Peyer's patch (tissue), 4 donors: ENCODE measurements around the gene INHBA. TPM values are rescaled to one million over a fixed set of nuclear protein-coding genes. Genes with fewer than 3 reads are reported as not detected.

Experiments used
- DNase-seq, 3 donors: peaks; one replicate each; pipeline ENCODE4 v3.0.0-alpha.2; 2017 to 2019
- H3K27ac ChIP-seq, 4 donors: fragments of 200-600 bp; sonication (generic); one replicate each; pipeline ENCODE4 v1.5.1; 2016 to 2019
- H3K27me3 ChIP-seq, 2 donors: fragments of 200-600 bp; sonication (generic); one replicate each; pipeline ENCODE4 v1.5.1; 2019
- H3K36me3 ChIP-seq, 3 donors: fragments of 200-600 bp; sonication (generic); one replicate each; pipeline ENCODE4 v1.5.1; 2016 to 2019
- H3K4me1 ChIP-seq, 4 donors: fragments of 200-600 bp; sonication (generic); one replicate each; pipeline ENCODE4 v1.5.1; 2016 to 2019
- H3K4me3 ChIP-seq, 4 donors: fragments of 200-600 bp; sonication (generic); 1 replicate in 3 of 4; 2 replicates in 1 of 4; pipeline ENCODE4 v1.5.1; 2016 to 2019; ENCODE audit warnings: mild to moderate bottlenecking in 1 of 4
- H3K9me3 ChIP-seq, 4 donors: fragments of 200-600 bp; sonication (generic); one replicate each; pipeline ENCODE4 v1.5.1; 2016 to 2019; ENCODE audit warnings: mild to moderate bottlenecking in 1 of 4
- POLR2A ChIP-seq, 2 donors: fragments of 450-650 bp; IDR thresholded peaks; one replicate each; pipeline ENCODE4 v1.5.1; 2017; ENCODE audit warnings: antibody characterized with exemption in 2 of 2, mild to moderate bottlenecking in 2 of 2, moderate library complexity in 2 of 2
- total RNA-seq, 4 donors: library from RNA; depleted of rRNA; stranded (reverse); fragments of >200 nt; gene quantifications; one replicate each; pipeline ENCODE4 v1.1.0, GENCODE V29; 2016
- TF ChIP-seq, protein P1 (sequence below), 6 experiments: fragments of 450-650 bp in 4 of 6; fragments of 200-600 bp in 2 of 6; sonication (generic) in 1 of 6; IDR thresholded peaks; one replicate each; pipeline ENCODE4 v1.5.1; 2017 to 2019; ENCODE audit warnings: antibody characterized with exemption in 6 of 6, mild to moderate bottlenecking in 3 of 6, moderate library complexity in 1 of 6

INHBA gene
- total RNA-seq, 4 donors from 2014 or later, result 0.19 to 1.7 (median 1.3) TPM; not detected in 1

DNA sequence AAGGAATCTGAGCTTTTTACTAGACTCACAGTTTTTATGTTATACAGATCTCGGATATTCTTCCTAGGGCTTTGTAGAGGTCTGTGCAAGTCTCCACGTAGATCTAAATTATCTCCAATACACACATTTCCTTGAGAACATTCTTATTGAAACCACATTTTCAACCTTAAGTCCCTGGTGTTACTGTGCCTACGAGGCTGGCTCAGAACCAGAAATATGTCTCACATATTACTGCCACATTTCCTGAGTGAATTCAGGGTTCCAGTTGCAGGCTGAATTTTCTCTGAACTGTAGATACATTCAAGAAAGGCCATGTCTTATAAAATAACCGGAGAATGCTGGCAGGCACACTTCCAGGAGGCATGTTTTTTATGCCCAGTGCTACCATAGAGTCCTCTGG, 46.5 kb downstream of the INHBA start:
- TF ChIP-seq, protein P1, sequence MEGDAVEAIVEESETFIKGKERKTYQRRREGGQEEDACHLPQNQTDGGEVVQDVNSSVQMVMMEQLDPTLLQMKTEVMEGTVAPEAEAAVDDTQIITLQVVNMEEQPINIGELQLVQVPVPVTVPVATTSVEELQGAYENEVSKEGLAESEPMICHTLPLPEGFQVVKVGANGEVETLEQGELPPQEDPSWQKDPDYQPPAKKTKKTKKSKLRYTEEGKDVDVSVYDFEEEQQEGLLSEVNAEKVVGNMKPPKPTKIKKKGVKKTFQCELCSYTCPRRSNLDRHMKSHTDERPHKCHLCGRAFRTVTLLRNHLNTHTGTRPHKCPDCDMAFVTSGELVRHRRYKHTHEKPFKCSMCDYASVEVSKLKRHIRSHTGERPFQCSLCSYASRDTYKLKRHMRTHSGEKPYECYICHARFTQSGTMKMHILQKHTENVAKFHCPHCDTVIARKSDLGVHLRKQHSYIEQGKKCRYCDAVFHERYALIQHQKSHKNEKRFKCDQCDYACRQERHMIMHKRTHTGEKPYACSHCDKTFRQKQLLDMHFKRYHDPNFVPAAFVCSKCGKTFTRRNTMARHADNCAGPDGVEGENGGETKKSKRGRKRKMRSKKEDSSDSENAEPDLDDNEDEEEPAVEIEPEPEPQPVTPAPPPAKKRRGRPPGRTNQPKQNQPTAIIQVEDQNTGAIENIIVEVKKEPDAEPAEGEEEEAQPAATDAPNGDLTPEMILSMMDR (IDR thresholded peaks at IDR 0.05), result no peak
- TF ChIP-seq POLR2A (IDR thresholded peaks at IDR 0.05), result no peak
- no peak for DNase-seq

DNA sequence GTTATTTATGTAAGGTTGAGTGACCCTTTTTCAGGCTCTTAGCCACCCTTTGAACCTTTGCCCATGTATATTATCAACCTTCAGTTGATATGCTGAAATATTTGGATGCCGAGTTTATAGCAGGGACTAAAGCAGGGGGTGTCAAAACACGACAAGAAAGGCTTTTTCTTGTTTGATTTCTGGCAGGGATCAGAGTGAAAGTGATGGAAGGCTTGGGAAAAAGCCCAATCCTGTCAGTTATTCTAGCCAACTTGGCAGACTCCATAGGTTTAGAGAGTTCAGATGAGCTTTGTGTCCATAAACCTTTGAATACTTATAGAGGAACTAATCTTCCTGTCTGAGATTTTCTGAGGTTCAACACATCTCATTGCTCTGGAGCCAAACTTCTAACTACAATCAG, 47.5 kb downstream of the INHBA start:
- Histone ChIP-seq H3K4me3 (no peak overlapping the region), H3K27ac (no peak overlapping the region), H3K36me3 (no peaks in the 10 kb centered on the region), H3K9me3 (no peaks in the 10 kb centered on the region), H3K27me3 (no peaks in the 10 kb centered on the region), H3K4me1 (no peaks in the 10 kb centered on the region)
- no peak for DNase-seq
- TF ChIP-seq POLR2A (IDR thresholded peaks at IDR 0.05), result no peak
- TF ChIP-seq, protein P1 (IDR thresholded peaks at IDR 0.05), result no peak

More for the DNA sequence above, 46.5 kb downstream of the INHBA start:
- no peaks in the 10 kb centered on the region for H3K4me1 ChIP-seq
- H3K4me3 ChIP-seq, result no peak overlapping the region
- no peak overlapping the region for H3K27ac ChIP-seq
- H3K36me3 ChIP-seq, result no peaks in the 10 kb centered on the region
- no peaks in the 10 kb centered on the region for H3K9me3 ChIP-seq
- H3K27me3 ChIP-seq, result no peaks in the 10 kb centered on the region

DNA sequence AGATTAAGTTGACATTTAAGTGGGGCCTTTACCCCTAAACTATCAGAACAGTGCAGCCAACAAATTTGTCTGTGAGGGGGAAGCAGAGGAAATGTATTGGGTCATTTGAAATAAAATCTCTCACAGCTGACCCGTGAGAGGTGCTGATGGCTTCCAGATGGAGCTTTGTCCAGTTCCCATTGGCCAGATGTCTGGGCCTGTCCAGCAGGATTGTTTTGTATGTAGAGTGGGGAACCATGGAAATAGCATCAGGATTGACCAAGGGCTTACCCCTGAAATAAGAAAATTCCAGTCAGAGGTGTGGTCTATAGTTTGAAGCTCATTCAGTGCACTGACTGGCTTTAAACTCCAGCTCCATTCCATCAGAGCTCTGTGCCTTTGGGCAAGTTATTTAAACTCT, 50.6 kb downstream of the INHBA start:
- no peaks in the 10 kb centered on the region for H3K36me3 ChIP-seq
- H3K9me3 ChIP-seq, result no peaks in the 10 kb centered on the region
- H3K4me1 ChIP-seq, result no peaks in the 10 kb centered on the region
- no peak overlapping the region for H3K4me3 ChIP-seq
- TF ChIP-seq, protein P1 (IDR thresholded peaks at IDR 0.05), result no peak
- TF ChIP-seq POLR2A (IDR thresholded peaks at IDR 0.05), result no peak
- no peak for DNase-seq
- no peak overlapping the region for H3K27ac ChIP-seq
- H3K27me3 ChIP-seq, result no peaks in the 10 kb centered on the region

DNA sequence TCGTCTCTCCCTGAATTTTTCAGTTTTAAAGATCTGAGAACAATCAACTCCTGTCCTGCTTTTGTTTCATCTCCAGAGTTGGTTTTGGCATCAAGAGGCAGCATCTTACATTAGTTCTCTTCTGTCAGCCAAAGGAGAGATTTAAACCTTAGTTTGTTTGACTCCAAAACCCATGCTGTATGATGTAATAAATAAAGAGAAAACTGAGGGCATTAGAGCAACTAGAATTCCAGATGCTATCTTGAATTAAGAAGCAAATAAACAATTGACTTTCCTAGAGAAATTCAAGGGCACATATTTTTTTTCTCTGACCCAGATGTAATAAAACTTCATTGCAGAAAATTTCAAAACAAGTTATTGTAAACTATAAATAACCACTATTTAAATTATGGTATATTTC, 54.4 kb downstream of the INHBA start:
- Histone ChIP-seq H3K9me3 (no peaks in the 10 kb centered on the region), H3K4me1 (no peaks in the 10 kb centered on the region), H3K27ac (no peak overlapping the region), H3K27me3 (no peaks in the 10 kb centered on the region), H3K4me3 (no peak overlapping the region), H3K36me3 (no peaks in the 10 kb centered on the region)
- TF ChIP-seq POLR2A (IDR thresholded peaks at IDR 0.05), result no peak
- TF ChIP-seq, protein P1 (IDR thresholded peaks at IDR 0.05), result no peak
- DNase-seq, result no peak

DNA sequence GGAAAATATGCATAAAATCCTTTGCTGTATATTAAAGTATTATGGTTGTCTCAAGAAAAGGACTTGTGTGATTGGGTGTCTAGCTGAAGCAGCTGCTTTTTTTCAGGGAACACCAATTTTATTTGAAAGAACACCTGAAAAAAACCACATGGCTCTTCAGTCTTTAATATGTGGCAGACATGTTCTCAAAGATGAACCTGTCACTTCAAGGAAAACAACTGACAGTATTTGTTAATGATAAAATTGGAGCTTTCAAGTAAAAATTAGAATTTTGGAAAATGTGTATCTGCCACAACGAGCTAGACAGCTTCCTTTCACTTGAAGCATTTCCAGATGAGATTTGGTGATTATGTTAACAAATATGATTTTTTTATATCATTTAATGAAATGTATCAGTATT, 59.3 kb downstream of the INHBA start:
- Histone ChIP-seq H3K27ac (no peak overlapping the region), H3K9me3 (no peaks in the 10 kb centered on the region), H3K4me3 (no peak overlapping the region), H3K27me3 (no peaks in the 10 kb centered on the region), H3K36me3 (no peaks in the 10 kb centered on the region), H3K4me1 (no peaks in the 10 kb centered on the region)
- TF ChIP-seq, protein P1 (IDR thresholded peaks at IDR 0.05), result no peak
- TF ChIP-seq POLR2A (IDR thresholded peaks at IDR 0.05), result no peak
- DNase-seq, result no peak

DNA sequence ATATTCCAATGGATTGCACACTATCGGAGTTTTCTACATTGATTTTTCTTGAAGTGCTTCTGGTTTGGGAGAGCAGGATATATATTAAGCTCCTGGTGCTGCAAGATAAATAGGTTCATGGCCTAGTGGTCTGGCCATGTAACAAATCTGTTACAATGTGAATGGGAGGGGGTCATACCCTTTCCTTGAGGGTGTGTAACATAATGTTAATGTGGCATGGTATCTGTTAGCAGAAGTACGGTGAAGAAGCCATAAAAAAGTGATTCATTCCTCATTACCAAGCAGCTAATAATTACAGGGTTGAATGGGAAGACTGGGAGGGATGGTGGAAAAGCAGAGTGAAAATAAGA, 61.2 kb downstream of the INHBA start:
- TF ChIP-seq, protein P1 (IDR thresholded peaks at IDR 0.05), result no peak
- no peak for TF ChIP-seq POLR2A (IDR thresholded peaks at IDR 0.05)
- H3K4me3 ChIP-seq, result no peak overlapping the region
- no peak for DNase-seq
- no peaks in the 10 kb centered on the region for H3K36me3 ChIP-seq
- no peak overlapping the region for H3K27ac ChIP-seq
- no peaks in the 10 kb centered on the region for H3K27me3 ChIP-seq
- H3K9me3 ChIP-seq, result no peaks in the 10 kb centered on the region
- no peaks in the 10 kb centered on the region for H3K4me1 ChIP-seq
